ENCODE measurements around the gene PDSS2.

DNA sequence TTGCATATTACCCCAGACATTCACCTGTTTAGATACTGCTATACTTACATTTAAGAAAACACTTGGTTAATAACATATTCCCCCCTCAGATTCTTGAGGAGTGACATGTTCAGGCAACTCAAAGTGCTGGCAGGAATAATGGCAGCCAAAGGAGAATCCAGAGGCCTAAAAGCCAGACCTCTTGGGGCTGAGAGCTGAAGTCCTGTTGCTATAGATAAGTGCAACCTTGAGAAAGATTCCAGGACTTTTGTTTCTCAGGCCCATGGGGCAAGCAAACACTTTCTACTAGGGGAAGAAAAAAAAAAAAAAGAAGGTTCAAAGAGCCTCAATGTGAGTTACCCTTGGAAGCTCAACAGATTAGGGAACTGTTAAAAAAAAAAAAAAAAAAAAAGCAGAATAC, 211.2 kb downstream of the PDSS2 start:
- TF ChIP-seq CTCF (IDR thresholded peaks at IDR 0.05 in 8 of 11, conservative IDR thresholded peaks at IDR 0.05 in 3 of 11) (no peak), POLR2AphosphoS5 (IDR thresholded peaks at IDR 0.05) (no peak)
